Astrocyte of the spinal cord (primary cell): ENCODE results near the gene LAMP5.

ENCODE experiments used
- DNase-seq: peaks from one replicate; pipeline ENCODE4 v3.0.0; 2011; ENCODE audit warnings: low read depth, low spot score
- H3K4me3 ChIP-seq: 2 replicates; pipeline ENCODE4 v1.5.1; 2011; ENCODE audit warnings: low read depth, mild to moderate bottlenecking, low read length, moderate library complexity
- in situ Hi-C: cut with HindIII; loops from 2 replicates; pipeline ENCODE4 v1.10.0; 2017; ENCODE audit warnings: low sequenced_read_pairs
- TF ChIP-seq, protein P1 (sequence below): IDR thresholded peaks from 2 replicates; pipeline ENCODE4 v1.5.1; 2012; ENCODE audit warnings: low read depth, mild to moderate bottlenecking, low read length, inconsistent platforms

LAMP5 gene

DNA sequence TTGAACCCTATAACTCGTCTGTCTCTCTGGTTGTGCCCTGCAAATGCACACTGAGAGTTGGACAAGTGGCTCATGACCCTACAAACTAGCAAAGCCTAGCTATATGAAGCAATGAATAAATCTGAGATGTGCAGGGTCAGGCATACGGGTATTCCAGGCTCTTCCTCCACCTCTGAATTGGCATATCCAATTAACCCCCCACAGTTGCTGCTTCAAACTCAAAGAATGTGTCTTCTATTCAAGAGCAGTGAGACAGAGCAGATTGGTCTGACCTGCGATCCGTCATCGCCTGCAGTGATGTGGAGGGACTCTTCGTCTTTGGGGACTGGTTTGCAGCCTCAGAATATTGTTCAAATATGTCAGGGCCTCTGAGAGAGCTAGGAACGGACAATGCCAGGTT, 59.8 kb downstream of the LAMP5 start:
- no peak for DNase-seq
- in situ Hi-C loops: no loop called here
- no peak overlapping the region for H3K4me3 ChIP-seq
- TF ChIP-seq, protein P1, sequence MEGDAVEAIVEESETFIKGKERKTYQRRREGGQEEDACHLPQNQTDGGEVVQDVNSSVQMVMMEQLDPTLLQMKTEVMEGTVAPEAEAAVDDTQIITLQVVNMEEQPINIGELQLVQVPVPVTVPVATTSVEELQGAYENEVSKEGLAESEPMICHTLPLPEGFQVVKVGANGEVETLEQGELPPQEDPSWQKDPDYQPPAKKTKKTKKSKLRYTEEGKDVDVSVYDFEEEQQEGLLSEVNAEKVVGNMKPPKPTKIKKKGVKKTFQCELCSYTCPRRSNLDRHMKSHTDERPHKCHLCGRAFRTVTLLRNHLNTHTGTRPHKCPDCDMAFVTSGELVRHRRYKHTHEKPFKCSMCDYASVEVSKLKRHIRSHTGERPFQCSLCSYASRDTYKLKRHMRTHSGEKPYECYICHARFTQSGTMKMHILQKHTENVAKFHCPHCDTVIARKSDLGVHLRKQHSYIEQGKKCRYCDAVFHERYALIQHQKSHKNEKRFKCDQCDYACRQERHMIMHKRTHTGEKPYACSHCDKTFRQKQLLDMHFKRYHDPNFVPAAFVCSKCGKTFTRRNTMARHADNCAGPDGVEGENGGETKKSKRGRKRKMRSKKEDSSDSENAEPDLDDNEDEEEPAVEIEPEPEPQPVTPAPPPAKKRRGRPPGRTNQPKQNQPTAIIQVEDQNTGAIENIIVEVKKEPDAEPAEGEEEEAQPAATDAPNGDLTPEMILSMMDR: no peak

DNA sequence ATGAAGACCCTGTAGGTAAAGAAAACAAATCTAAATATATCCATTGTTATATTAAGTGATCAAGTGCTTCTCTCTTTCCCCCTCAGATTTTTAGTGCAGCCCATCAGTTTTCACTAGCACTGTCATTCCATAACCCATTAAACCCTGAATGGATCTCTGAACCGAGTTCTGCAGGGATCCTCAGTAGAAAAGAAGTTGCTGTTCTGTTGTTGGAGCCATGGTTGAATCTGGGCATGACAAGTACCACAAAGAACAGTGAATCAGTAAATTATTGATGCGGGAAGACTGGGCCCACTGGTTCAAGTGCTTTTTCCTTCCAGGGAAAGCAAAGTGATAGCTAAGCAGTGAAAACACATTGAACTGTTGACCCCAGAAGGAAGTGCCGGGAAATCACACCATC, 60.4 kb downstream of the LAMP5 start:
- no peak overlapping the region for H3K4me3 ChIP-seq
- in situ Hi-C loops: no loop called here
- TF ChIP-seq, protein P1: no peak
- no peak for DNase-seq

DNA sequence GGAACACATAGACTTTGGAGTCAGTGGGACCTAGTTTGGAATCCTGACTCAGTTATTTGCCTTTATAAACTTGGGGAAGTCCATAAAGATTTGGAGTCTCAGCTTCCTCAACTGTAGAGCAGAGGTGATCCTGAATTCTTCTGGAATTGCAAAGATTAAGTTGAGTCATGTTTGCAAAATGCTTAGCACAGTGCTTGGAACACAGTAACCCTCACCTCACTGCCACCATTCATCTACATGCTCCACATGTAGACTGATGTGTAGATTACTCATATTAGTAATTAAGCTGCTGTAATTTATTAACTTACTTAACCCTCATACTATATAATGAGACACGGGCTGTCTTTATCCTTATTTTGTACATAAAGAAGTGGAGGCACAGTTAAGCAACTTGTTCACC, 61.4 kb downstream of the LAMP5 start:
- no peak for DNase-seq
- in situ Hi-C loops: no loop called here
- TF ChIP-seq, protein P1: no peak
- no peak overlapping the region for H3K4me3 ChIP-seq

DNA sequence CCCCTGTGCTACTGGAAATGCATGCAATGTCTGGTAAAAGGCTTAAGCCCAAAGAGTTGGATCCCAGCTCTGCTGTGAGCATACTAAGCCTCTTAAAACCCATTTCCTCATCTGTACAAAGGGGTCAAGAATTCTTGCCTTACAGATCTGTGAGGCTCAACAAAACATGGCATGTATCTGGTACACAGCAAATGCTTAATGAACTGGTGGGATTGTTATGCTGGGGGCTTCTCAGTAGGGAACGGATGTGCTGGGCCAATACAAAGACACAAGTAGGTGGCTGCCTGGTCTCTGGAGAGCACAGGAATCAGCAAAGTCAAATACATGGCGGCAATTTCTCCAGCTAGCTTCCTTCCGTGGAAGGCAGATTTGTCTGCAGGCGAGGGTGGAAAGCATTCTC, 62.3 kb downstream of the LAMP5 start:
- in situ Hi-C loops: no loop called here
- TF ChIP-seq, protein P1: no peak
- DNase-seq: no peak
- no peak overlapping the region for H3K4me3 ChIP-seq

DNA sequence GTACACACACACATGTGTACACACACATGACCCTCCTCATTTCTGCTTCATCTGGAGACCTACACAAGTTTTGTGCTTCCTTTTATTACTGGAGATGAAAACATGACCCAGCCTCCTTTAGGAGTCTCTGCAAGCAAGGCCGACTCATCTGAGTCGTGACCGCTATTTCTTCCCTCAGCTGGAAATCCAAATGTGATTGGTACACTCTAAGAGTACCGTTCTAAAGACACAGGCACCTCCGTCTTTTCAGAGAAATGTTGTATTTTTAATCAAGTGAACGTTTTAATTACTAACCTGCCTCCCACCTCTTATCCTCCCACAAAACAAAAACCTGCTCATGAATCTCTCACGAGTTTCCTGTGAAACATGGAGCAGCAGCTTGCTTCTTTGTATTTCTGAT, 63.0 kb downstream of the LAMP5 start:
- in situ Hi-C loops: no loop called here
- no peak for DNase-seq
- TF ChIP-seq, protein P1: no peak
- H3K4me3 ChIP-seq: no peak overlapping the region

DNA sequence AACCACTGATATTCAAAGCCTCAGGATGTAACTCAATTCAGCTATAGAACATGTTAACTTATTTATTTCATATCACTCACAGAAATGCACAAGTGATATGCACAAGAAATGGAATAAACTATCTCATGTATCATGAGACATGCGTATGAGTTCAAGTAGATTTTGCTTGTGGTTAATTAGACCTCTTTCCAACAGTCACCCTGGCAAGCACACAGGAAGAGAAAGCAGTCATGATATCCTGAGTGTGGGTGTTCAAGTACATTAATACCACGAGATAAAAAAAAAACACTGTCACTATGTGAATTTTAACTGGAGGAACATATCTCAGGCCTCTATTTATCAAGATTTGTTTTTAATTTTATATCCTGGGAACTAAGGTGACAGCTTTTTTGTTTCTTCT, 64.2 kb downstream of the LAMP5 start:
- in situ Hi-C loops: no loop called here
- no peak for DNase-seq
- no peak overlapping the region for H3K4me3 ChIP-seq
- TF ChIP-seq, protein P1: no peak
